ENCODE measurements around the gene CMSS1. TPM values are rescaled to one million over a fixed set of nuclear protein-coding genes. Genes with fewer than 3 reads are reported as not detected.

Gene CMSS1
- total RNA-seq, 1 experiment from 2014 or later, result 117 TPM

DNA sequence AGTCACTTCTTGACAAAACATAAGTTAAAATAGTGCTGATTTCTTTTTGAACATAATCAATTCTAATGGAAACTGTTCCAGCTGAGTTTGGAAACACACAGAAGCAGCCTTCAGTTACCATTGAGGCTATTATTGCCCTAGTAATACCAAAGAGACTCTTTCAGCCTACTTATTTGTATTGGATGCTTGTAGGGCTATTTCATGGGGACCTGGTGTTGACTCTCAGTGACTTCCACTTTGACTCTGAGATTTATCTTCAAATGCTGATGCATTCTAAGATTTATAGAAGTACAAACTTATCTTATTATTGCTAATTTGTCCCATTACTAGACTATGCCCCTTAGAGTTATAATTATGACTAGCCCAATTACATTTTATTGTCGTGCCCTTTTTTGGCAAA is 67.4 kb downstream of the CMSS1 start:
- no peaks in the 10 kb centered on the region for H3K36me3 Mint-ChIP-seq (ENCODE audit: insufficient read depth, unreplicated experiment)
- BruUV-seq (replicated peaks), result no TSS peak
- CTCF ChIA-PET, result interaction anchor here (2.8 kb wide), 1 partner anchor 10 kb away, joined by 16 read pairs; no protein-coding TSS in a partner anchor
- POLR2A ChIA-PET, result interaction anchor here (0.6 to 2.1 kb wide), 2 partner anchors 9 to 88 kb away, joined by 3 to 8 read pairs; no protein-coding TSS in a partner anchor
- H3K27me3 Mint-ChIP-seq (ENCODE audit: insufficient read depth, unreplicated experiment), result no peaks in the 10 kb centered on the region
- no peak overlapping the region for H3K4me3 Mint-ChIP-seq (ENCODE audit: unreplicated experiment)
- no peak overlapping the region for H3K27ac Mint-ChIP-seq (ENCODE audit: low read depth, unreplicated experiment)
- DNase-seq (ENCODE audit: unreplicated experiment), result no peak
- TF ChIP-seq, protein P1, sequence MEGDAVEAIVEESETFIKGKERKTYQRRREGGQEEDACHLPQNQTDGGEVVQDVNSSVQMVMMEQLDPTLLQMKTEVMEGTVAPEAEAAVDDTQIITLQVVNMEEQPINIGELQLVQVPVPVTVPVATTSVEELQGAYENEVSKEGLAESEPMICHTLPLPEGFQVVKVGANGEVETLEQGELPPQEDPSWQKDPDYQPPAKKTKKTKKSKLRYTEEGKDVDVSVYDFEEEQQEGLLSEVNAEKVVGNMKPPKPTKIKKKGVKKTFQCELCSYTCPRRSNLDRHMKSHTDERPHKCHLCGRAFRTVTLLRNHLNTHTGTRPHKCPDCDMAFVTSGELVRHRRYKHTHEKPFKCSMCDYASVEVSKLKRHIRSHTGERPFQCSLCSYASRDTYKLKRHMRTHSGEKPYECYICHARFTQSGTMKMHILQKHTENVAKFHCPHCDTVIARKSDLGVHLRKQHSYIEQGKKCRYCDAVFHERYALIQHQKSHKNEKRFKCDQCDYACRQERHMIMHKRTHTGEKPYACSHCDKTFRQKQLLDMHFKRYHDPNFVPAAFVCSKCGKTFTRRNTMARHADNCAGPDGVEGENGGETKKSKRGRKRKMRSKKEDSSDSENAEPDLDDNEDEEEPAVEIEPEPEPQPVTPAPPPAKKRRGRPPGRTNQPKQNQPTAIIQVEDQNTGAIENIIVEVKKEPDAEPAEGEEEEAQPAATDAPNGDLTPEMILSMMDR (IDR thresholded peaks at IDR 0.05; ENCODE audit: unreplicated experiment), result no peak
- peaks cover 9% of the 10 kb centered on the region for H3K4me1 Mint-ChIP-seq (ENCODE audit: insufficient read depth, unreplicated experiment)
- H3K9me3 Mint-ChIP-seq (ENCODE audit: unreplicated experiment), result no peaks in the 10 kb centered on the region
- intact Hi-C loops (cut with micrococcal nuclease), result no loop called here

DNA sequence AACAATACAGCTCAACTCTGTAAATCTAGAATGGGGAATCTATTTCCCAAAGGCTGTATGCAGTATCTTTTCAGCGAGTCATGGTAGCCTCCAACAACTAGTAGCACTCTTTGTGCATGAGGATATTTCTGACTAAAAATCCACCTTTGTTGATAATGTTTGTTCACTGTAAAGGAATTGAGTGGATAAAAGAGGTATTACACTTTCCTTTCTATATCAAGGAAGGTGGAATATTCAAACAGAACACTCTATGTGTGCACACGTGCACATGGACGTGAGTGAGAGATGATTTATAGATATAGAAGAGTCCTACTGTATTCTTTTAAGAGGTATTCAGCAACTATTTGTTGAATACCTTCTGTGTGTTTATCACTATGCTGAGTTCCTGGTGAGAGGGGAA is 68.2 kb downstream of the CMSS1 start:
- no peaks in the 10 kb centered on the region for H3K27me3 Mint-ChIP-seq (ENCODE audit: insufficient read depth, unreplicated experiment)
- no peak overlapping the region for H3K4me3 Mint-ChIP-seq (ENCODE audit: unreplicated experiment)
- no peaks in the 10 kb centered on the region for H3K9me3 Mint-ChIP-seq (ENCODE audit: unreplicated experiment)
- H3K36me3 Mint-ChIP-seq (ENCODE audit: insufficient read depth, unreplicated experiment), result no peaks in the 10 kb centered on the region
- CTCF ChIA-PET, result interaction anchor here (2.8 kb wide), 1 partner anchor 9 kb away, joined by 16 read pairs; no protein-coding TSS in a partner anchor
- TF ChIP-seq, protein P1 (IDR thresholded peaks at IDR 0.05; ENCODE audit: unreplicated experiment), result no peak
- intact Hi-C loops (cut with micrococcal nuclease), result no loop called here
- peak overlapping the region; percentile 24 for H3K27ac Mint-ChIP-seq (ENCODE audit: low read depth, unreplicated experiment)
- peaks cover 9% of the 10 kb centered on the region for H3K4me1 Mint-ChIP-seq (ENCODE audit: insufficient read depth, unreplicated experiment)
- POLR2A ChIA-PET, result no interaction called here
- DNase-seq (ENCODE audit: unreplicated experiment), result no peak
- no TSS peak for BruUV-seq (replicated peaks)

DNA sequence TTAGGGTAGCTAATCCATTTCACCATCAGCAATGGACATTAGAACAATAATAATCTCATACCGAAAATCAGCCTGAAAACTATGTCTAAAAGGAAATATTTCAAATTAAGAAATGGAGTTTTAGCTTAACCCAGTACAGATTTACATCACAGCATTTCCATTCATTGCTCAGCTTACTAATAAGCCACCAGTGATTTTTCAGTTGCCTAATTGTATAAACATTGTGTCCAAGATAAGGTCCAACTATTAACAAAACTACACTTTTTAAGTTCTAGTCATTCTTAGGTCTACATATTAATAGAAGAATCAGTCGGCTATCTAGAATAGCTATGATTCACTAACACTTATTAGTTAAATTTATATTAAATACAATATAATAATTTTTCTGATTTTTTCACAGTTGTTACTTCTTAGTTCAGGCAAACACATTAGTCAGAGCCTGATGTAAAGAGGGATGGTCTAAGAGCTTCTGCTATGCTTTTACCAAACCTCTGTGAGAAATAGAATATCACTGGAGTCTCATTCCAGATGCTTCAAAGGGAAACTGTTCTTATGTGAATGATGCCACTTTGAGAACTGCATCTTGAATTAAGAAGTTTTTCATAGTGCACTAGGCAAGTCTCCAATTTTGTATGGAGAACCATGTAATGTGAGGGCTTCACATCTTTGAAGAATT is 74.1 kb downstream of the CMSS1 start:
- H3K9me3 Mint-ChIP-seq (ENCODE audit: unreplicated experiment), result no peaks in the 10 kb centered on the region
- intact Hi-C loops (cut with micrococcal nuclease), result no loop called here
- no peaks in the 10 kb centered on the region for H3K36me3 Mint-ChIP-seq (ENCODE audit: insufficient read depth, unreplicated experiment)
- DNase-seq (ENCODE audit: unreplicated experiment), result no peak
- no peak overlapping the region for H3K4me3 Mint-ChIP-seq (ENCODE audit: unreplicated experiment)
- ChIA-PET POLR2A (interaction anchor here (0.6 to 2.7 kb wide), 3 partner anchors 9 to 38 kb away, joined by 3 to 6 read pairs (median 3); no protein-coding TSS in a partner anchor), CTCF (interaction anchor here (0.9 to 1.2 kb wide), 6 partner anchors 10 to 151 kb away, joined by 3 to 5 read pairs (median 4); no protein-coding TSS in a partner anchor)
- no peak overlapping the region for H3K27ac Mint-ChIP-seq (ENCODE audit: low read depth, unreplicated experiment)
- TF ChIP-seq, protein P1 (IDR thresholded peaks at IDR 0.05; ENCODE audit: unreplicated experiment), result no peak
- H3K27me3 Mint-ChIP-seq (ENCODE audit: insufficient read depth, unreplicated experiment), result no peaks in the 10 kb centered on the region
- peaks cover 15% of the 10 kb centered on the region for H3K4me1 Mint-ChIP-seq (ENCODE audit: insufficient read depth, unreplicated experiment)
- BruUV-seq (replicated peaks), result no TSS peak

DNA sequence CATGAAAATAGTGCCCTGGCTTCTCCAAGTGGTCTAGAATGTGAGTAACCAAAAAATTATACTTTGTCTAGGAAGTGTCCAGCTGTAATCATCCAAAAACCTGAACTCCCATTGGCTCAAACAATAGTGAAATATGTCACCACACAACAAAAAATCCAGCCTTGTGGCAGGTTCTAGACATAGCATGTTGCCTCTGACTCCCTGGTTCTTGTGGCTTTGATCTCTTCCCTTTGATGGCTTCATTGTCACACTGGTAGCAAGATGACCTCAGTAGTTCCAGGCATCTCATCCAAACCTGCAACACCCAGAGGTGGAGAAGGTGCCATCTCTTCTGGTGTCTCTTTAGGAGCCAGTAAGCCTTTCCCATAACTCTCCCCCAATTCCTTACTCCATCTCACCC is 74.7 kb downstream of the CMSS1 start:
- TF ChIP-seq, protein P1 (IDR thresholded peaks at IDR 0.05; ENCODE audit: unreplicated experiment), result no peak
- Mint-ChIP-seq H3K36me3 (ENCODE audit: insufficient read depth, unreplicated experiment) (no peaks in the 10 kb centered on the region), H3K4me3 (ENCODE audit: unreplicated experiment) (no peak overlapping the region), H3K4me1 (ENCODE audit: insufficient read depth, unreplicated experiment) (peaks cover 15% of the 10 kb centered on the region), H3K9me3 (ENCODE audit: unreplicated experiment) (no peaks in the 10 kb centered on the region), H3K27ac (ENCODE audit: low read depth, unreplicated experiment) (no peak overlapping the region), H3K27me3 (ENCODE audit: insufficient read depth, unreplicated experiment) (no peaks in the 10 kb centered on the region)
- BruUV-seq (replicated peaks), result no TSS peak
- DNase-seq (ENCODE audit: unreplicated experiment), result no peak
- POLR2A ChIA-PET, result interaction anchor here (0.6 to 2.7 kb wide), 2 partner anchors 9 to 21 kb away, joined by 3 to 6 read pairs; no protein-coding TSS in a partner anchor
- intact Hi-C loops (cut with micrococcal nuclease), result no loop called here
- CTCF ChIA-PET, result interaction anchor here (1.0 to 1.2 kb wide), 2 partner anchors 48 to 150 kb away, joined by 3 to 5 read pairs; no protein-coding TSS in a partner anchor

Measured in MCF 10A (cell line).